Natural killer cell (primary cell): ENCODE measurements around the gene HOXB7. TPM values are rescaled to one million over a fixed set of nuclear protein-coding genes. Genes with fewer than 3 reads are reported as not detected.

Source experiments
- ATAC-seq, 3 donors: fragments of 150-1000 bp in 2 of 3; fragments of 200-7000 bp in 1 of 3; cut with Tn5 transposase; 1 replicate in 1 of 3; 2 replicates in 2 of 3; pipeline ENCODE4 v1.10.0; 2021; ENCODE audit warnings: mild to moderate bottlenecking in 2 of 3, moderate library complexity in 2 of 3
- DNase-seq, 2 donors: peaks; one replicate each; pipeline versions ENCODE4 v3.0.0 to v3.0.0-alpha.2; 2013 to 2021; ENCODE audit warnings: mixed read lengths in 1 of 2
- H3K27ac ChIP-seq: one replicate; pipeline ENCODE4 v1.5.1; 2013; ENCODE audit warnings: mild to moderate bottlenecking, low read length
- H3K27me3 ChIP-seq: one replicate; pipeline ENCODE4 v1.6.1; 2013; ENCODE audit warnings: low read length; ENCODE audit not compliant: control insufficient read depth, insufficient read depth
- H3K36me3 ChIP-seq: one replicate; pipeline ENCODE4 v1.6.1; 2013; ENCODE audit warnings: low read length; ENCODE audit not compliant: control insufficient read depth, insufficient read depth
- H3K4me1 ChIP-seq: one replicate; pipeline ENCODE4 v1.6.1; 2013; ENCODE audit warnings: low read length; ENCODE audit not compliant: control insufficient read depth, insufficient read depth
- H3K4me3 ChIP-seq: one replicate; pipeline ENCODE4 v1.5.1; 2013; ENCODE audit warnings: low read length
- H3K9me3 ChIP-seq: one replicate; pipeline ENCODE4 v1.6.1; 2013; ENCODE audit warnings: low read length; ENCODE audit not compliant: control insufficient read depth, insufficient read depth
- H3K27ac Mint-ChIP-seq, 2 donors: one replicate each; pipeline ENCODE4 v1.8.0; 2022; ENCODE audit warnings: mild to moderate bottlenecking in 2 of 2, mixed read lengths in 2 of 2, moderate library complexity in 1 of 2
- H3K27me3 Mint-ChIP-seq, 2 donors: one replicate each; pipeline ENCODE4 v1.8.0; 2022; ENCODE audit warnings: low read depth in 2 of 2, mixed read lengths in 2 of 2
- H3K36me3 Mint-ChIP-seq: one replicate; pipeline ENCODE4 v1.8.0; 2022; ENCODE audit warnings: mixed read lengths
- H3K4me1 Mint-ChIP-seq, 2 donors: one replicate each; pipeline ENCODE4 v1.8.0; 2022; ENCODE audit warnings: mixed read lengths in 2 of 2
- H3K4me3 Mint-ChIP-seq: one replicate; pipeline ENCODE4 v1.8.0; 2022; ENCODE audit warnings: mild to moderate bottlenecking, moderate library complexity, mixed read lengths
- H3K9me3 Mint-ChIP-seq, 2 donors: one replicate each; pipeline ENCODE4 v1.8.0; 2022; ENCODE audit warnings: mixed read lengths in 2 of 2
- CTCF ChIP-seq: fragments of 200-600 bp; IDR thresholded peaks from one replicate; pipeline ENCODE4 v1.8.0; 2022; ENCODE audit warnings: antibody characterized with exemption
- WGBS: methylation state at CpG from one replicate; pipeline ENCODE4 v1.1.7; 2013; ENCODE audit warnings: missing lambda C conversion rate; ENCODE audit not compliant: insufficient coverage; 5-methylcytosine and 5-hydroxymethylcytosine counted together
- intact Hi-C: fragments of 100-400 bp; cut with micrococcal nuclease; formaldehyde crosslinking; loops from one replicate; pipeline ENCODE4 v1.14.2; 2022
- total RNA-seq, 4 donors: library from RNA; stranded (reverse); fragments of 120-200 nt in 1 of 4; gene quantifications; one replicate each; pipeline versions ENCODE4 v1.2.3 to v1.2.4, GENCODE V29; 2013 to 2022

The HOXB7 gene
- total RNA-seq, 3 donors from 2014 or later (not counting 1 experiment from before 2014, with no cell fraction given) = 0.45 to 1.4 (median 0.97) TPM

- peak within 1 kb of the TSS; percentile 81 for H3K4me3 ChIP-seq
- Mint-ChIP-seq H3K4me3 (peak within 1 kb of the TSS; percentile 97), H3K9me3 (no peaks in the 10 kb centered on the region), H3K4me1 (peaks cover 44 to 71% of the 10 kb centered on the region in 2 donors), H3K36me3 (no peaks in the 10 kb centered on the region), H3K27me3 (peaks cover 30 to 42% of the 10 kb centered on the region in 2 donors), H3K27ac (peak within 1 kb of the TSS; percentile 86 to 89)
- H3K36me3 ChIP-seq = no peaks in the 10 kb centered on the region
- H3K27ac ChIP-seq = peak within 1 kb of the TSS; percentile 55
- peak; percentile 67 to 85 for DNase-seq
- WGBS = under 1% methylated on average over 58 of the region's 58 CpGs
- peaks cover 29% of the 10 kb centered on the region for H3K27me3 ChIP-seq
- intact Hi-C loops = no loop called here
- TF ChIP-seq CTCF = no peak
- no peaks in the 10 kb centered on the region for H3K9me3 ChIP-seq
- peaks cover 59% of the 10 kb centered on the region for H3K4me1 ChIP-seq
- peak; percentile 77 to 85 (median 84) for ATAC-seq
These were observed 32.7 kb downstream of the HOXB7 start, which contains the start of gene HOXB4 for GRCh38 chr17:48577946-48578615. HOXB4 (minus strand) TSS chr17:48578350; CDS start chr17:48578319, 31 bp downstream.

DNA sequence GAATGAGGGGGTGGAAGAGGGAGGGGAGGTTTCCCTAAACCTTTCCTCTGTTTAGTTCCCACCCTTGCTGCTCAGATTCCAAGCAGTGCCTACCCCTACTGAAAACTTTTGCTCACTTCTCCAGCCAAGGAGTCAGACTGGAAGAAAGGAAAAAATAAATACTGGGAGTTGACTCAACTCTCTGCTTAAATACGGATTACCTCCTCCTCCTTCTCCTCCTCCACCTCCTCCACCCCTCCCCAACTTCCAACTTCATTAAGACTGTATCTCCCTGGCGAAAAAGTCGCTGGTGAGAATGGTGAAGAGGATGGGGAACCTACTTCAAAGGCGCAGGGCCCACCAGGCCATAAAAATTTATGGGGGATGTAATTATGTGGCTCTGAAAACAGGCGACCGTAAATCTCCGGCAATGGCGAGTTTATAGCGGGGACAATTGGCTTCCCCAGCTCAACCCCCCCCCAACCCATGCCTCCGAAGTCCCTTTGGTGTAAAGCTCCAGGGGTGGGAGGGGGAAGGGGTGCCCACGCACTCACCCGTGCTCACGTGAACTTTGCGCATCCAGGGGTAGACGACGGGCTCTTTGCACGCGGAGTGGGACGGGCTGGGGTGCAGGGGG, 33.4 kb downstream of the HOXB7 start:
- Histone ChIP-seq H3K9me3 (no peaks in the 10 kb centered on the region), H3K4me1 (peaks cover 60% of the 10 kb centered on the region), H3K4me3 (peak overlapping the region; percentile 44), H3K27me3 (peaks cover 26% of the 10 kb centered on the region), H3K36me3 (no peaks in the 10 kb centered on the region), H3K27ac (no peak overlapping the region)
- TF ChIP-seq CTCF = no peak
- H3K9me3 Mint-ChIP-seq = no peaks in the 10 kb centered on the region
- H3K4me3 Mint-ChIP-seq = peak overlapping the region; percentile 83
- H3K36me3 Mint-ChIP-seq = no peaks in the 10 kb centered on the region
- whole genome bisulfite sequencing = 2% methylated on average over 10 of the region's 19 CpGs
- DNase-seq = peak in 1 of 2 donors; percentile 50
- peak in 2 of 3 donors; percentile 10 to 13 for ATAC-seq
- H3K27me3 Mint-ChIP-seq = peaks cover 23 to 35% of the 10 kb centered on the region in 2 donors
- H3K4me1 Mint-ChIP-seq = peaks cover 44 to 70% of the 10 kb centered on the region in 2 donors
- H3K27ac Mint-ChIP-seq = peak overlapping the region in 1 of 2 donors; percentile 89
- intact Hi-C loops = no loop called here

- ATAC-seq (no peak), DNase-seq (peak in 1 of 2 donors; percentile 16)
- H3K9me3 Mint-ChIP-seq = no peaks in the 10 kb centered on the region
- intact Hi-C loops = no loop called here
- peak overlapping the region in 1 of 2 donors; percentile 89 for H3K27ac Mint-ChIP-seq
- TF ChIP-seq CTCF = no peak
- peaks cover 41 to 67% of the 10 kb centered on the region in 2 donors for H3K4me1 Mint-ChIP-seq
- H3K36me3 ChIP-seq = no peaks in the 10 kb centered on the region
- WGBS = 38% methylated on average over 31 of the region's 43 CpGs
- no peaks in the 10 kb centered on the region for H3K9me3 ChIP-seq
- no peak overlapping the region for H3K27ac ChIP-seq
- H3K27me3 Mint-ChIP-seq = peaks cover 21 to 30% of the 10 kb centered on the region in 2 donors
- peaks cover 54% of the 10 kb centered on the region for H3K4me1 ChIP-seq
- peak overlapping the region; percentile 6 for H3K4me3 ChIP-seq
- H3K4me3 Mint-ChIP-seq = peak overlapping the region; percentile 75
- peaks cover 22% of the 10 kb centered on the region for H3K27me3 ChIP-seq
- H3K36me3 Mint-ChIP-seq = no peaks in the 10 kb centered on the region
These were observed 34.1 kb downstream of the HOXB7 start for GRCh38 chr17:48576479-48577309.
